Stimulated activated CD8-positive, alpha-beta memory T cell treated with anti-CD3 and anti-CD28 coated beads, Interleukin-7, amount 100 ng/mL, for 48 hours (primary cell): ENCODE measurements around the gene ERC2.

Source experiments
- DNase-seq, 2 donors: peaks; one replicate each; pipeline ENCODE4 v3.0.0-alpha.2; 2020; ENCODE audit warnings: low read depth in 1 of 2; ENCODE audit errors: extremely low read depth in 1 of 2

ERC2 gene

DNA sequence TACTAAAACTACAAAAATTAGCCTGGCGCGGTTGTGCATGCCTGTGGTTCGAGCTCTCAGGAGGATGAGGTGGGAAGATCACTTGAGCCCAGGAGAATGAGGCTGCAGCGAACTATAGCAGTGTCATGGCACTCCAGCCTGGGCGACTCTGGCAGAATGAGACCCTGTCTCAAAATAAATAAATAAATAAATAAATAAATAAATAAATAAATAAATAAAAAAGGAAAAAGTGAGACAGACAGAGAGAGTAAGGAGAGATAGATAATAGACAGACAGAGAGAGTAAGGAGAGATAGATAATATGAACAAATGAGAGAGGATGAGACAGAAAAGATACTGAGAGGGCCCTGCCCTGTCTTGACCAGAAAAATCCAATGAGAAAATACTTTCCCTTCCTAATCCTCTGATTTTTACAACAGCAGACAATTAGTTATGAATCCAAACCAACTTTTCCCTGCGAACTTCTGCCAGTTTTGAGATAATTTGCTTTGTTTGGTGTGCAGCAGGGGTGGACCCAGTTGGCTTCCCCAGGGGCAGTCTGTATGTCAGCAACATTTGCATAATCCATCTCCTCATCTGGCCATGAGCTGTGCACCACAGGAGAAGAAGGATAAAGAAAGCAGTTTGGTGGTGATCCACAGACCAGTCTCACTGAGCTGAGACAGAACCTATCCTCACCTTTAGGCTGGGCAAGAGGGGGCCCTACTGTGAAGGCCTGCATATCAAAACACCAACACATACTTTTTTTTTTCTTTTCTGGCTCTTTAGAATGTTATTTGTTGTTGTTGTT is 692.7 kb downstream of the ERC2 start:
- DNase-seq: no peak

DNA sequence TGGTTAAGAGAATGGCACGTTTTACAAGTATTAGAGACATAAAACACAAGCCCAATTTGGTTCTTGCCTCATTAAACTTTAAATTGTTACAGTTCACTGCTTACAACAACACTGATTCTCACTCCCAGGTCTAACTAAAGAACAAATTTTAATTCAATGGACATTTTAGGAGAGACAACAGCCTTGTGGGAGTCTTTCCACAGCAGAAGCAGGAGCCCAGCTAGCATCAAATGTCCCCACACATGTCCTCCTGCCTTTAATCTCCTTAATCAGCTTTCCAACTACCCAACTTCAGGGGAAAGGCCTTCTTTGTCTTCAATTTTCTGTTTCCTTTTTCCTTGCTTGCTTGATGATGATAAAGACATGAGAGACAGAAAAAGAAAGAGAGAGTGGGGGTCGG is 693.4 kb downstream of the ERC2 start:
- no peak for DNase-seq

DNA sequence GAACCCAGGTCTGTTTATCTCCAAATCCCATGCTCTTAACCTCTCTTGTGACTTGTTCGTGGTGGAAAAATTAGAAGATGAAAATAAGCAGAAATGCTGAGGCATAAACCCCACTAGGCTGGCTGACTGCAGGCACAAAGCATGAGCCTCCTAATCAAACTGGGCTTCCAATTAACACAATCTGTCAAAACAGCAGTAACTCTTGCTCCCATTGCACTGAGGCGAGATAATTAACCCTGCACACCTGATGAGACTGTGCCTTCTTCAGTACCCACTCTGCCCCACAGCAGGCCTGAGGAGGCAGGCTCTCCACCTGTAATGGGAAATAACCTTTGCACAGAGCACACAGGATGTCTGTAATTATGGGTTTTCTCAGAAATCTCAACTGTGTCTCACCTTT is 696.8 kb downstream of the ERC2 start:
- no peak for DNase-seq

DNA sequence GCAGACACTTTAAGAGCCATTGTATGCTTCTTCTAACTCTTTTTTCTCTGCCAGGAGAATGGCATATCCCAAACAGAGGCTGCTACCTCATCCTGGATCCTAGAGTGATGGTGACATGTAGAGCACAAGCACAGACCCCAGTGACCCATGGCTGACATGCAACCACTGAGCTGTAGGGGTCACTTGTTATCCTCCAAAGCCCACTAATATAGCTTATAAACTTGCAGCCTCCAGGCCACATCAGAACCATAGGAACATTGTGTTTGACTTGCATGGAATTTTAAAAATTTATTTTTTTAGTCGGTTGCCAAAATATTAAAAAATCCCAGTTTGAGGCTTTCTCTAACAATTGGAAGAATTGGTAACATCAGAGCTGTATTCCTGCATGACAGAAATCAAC is 698.2 kb downstream of the ERC2 start:
- DNase-seq: no peak

DNA sequence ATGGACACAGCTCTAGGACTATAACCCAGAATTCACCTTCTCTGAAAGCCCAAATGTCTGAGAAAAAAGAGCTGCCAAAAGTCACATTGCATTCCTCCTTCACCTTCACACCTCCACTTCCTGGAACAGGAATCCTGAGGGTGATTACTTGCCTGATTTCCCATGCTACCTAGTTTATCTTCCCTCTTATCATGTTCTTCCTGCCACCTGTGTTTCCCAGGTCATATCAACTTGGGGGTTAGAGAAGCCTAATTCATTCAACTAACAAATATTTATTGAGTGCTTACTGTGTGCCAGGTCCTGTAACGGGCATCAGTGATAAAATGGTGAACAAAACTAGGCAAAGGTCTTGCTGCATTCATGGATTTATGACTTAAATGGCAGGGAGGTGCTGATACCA is 701.5 kb downstream of the ERC2 start:
- no peak for DNase-seq

DNA sequence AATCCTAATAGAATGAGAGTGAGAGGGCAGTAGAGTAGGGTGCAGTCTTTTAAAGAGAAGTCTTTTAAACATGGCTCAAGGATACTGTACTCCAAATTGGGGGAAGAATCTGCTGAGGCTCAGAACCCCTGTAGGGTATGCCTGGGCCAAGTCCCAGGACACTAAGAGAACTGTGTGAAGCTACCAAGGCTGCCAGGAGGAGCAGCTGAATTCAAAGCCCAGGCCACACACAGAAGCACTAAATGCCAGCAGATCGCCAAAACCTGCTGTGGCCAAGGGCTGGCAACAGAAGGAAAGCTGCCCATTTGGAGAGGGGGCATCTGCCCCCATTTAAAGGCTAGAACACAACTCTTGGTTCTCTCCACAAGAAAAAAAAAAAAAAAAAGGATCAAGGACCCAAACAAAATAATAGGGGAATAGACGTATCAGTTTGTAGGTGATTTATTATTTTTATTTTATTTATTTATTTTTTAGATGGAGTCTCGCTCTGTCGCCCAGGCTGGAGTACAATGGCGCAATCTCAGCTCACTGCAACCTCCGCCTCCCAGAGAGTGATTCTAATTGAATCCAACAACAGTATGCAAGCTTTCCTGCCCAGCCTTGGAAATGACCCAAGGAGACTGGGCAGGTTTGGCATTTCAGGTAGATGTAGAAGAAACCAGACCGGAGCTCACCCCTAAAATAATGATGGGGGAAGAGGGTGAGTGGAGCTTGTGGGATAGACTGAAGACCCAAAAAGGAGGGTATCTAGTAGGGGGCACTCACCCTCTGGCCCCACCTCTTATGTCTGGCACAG is 702.2 kb downstream of the ERC2 start:
- DNase-seq: no peak

DNA sequence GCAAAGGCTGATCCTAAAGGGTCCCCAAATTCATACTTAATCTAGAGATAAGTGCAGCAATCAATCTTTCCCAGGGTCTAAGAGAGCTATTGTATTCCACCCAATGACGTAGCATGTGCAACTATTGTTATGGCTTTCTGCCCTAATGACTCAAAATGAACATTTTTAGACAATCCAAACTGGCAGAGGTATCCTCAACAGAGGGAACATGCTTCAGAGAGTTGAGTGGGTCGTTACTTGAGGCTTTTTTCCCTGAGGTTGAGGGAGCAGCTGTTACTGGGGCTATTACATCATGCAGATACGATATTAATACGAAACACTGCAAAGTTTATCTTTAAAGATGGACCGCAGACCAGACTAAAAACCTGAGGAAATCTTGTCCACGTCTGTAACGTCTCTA is 702.9 kb downstream of the ERC2 start:
- DNase-seq: no peak

- no peak for DNase-seq
These were observed 711.3 kb downstream of the ERC2 start for GRCh38 chr3:55756976-55757375.

DNA sequence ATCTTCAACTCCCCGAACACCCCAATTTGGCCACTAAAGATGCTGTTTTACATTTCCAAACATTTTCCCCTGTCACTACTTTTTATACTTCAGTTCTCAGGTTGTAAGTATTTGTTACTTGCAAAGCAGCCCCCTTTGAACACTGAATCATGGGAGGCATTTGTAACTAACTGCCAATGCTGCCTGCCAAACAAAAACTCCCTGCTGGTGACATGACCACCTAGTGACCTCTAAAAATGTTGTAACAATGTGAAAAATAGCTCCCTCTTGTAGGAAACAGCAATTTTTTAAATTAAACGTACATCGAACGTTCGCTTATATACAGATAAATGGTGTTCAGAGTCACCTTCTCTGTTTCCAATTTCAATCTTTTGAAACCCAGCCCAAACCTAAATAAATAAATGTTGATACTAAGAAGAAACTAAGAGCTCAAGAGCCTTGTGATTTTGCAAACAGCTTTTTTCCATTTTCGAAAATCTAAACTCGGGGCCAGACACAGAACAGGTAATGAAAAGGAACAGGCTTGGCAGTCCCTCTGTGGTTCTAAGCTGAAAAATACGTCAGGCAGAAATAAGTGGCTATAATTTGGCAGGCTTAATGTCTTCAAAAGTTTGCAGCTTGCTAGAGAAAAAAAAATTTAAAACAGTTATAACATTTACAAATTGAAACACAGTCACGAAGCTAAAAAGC is 712.6 kb downstream of the ERC2 start:
- no peak for DNase-seq

DNA sequence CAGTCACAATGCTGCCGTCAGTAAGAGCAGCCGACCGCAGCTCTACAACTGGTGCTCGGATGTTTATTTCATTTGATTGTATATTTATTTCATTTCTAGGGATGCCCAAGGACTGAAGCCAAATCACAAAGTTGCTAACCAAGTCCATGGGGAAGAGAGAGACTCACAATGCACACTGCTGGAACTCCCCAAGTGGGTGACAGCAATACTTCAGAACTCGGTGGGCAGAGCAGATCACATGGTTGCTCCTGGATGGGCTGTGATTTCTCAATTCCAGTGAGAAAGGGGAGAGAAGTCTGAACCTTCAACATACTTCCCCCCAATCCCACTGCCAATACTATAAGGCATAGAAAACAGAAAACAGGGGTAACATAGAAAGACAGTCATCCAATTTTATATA is 715.4 kb downstream of the ERC2 start:
- DNase-seq: no peak

DNA sequence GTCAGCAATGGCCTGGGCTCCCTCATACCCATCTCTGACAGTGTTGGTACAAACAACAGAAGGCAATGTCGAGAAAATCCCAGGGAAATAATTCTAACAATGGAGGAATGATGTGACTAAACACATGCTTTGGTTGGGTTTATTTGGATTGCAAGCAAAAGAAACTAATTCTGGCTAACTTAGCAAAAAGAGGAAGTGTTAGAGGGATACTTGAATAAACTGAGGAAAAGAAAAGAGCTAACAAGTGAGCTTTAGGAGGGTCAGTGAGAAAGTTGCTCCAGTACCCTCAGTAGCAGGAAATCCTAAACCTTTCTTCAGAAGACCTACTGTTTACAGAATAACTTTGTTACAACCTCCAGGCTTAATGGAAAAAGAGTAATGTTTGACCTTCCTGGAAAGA is 716.5 kb downstream of the ERC2 start:
- DNase-seq: no peak

- DNase-seq: no peak
These were observed 717.7 kb downstream of the ERC2 start for GRCh38 chr3:55750525-55750924.

DNA sequence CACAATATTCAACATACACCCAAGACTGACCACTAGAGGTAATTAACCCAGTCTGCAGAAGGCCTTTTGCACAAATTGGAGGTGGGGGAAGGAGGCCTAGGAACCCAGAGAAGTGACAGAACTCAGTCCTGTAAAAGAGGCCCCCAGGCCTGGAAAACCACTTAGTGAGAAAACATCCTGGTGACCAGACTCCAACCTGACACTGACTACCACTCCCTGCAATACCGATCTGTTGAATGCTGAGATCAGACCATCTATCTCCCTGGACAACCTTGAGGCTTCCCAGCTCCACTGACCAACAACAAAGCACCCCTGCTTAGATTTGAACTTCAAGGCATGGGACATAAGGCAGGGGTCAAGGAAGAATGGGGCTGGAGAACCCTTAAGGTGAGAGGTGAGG is 719.2 kb downstream of the ERC2 start:
- DNase-seq: no peak

DNA sequence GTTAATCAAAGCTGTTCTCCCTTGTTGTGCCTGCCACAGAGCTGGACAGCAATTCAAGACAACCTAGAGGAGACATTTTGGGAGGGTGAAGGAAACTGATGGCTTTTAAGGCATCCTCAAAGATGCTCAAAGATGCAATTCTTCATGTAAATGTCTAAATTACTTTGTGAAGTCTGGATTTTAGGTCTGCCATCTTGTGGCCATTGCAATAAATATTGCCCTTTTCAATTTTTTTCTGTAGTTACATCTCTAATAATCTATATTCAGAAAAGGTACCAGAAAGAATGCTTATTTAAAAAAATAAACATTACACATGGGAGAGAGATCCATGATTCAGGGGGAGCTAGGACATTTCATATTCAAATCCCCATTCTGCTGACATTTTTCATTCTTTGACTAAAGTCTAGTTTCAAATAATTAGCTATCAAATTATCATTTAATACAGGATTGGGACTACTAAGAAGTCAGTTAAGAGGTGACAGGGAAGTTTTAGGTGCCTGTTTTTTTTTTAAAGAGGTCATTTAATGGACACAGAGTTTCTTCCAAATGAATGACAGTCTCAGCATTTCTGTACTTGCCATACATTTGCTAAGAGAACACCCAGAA is 721.4 kb downstream of the ERC2 start:
- DNase-seq: no peak

DNA sequence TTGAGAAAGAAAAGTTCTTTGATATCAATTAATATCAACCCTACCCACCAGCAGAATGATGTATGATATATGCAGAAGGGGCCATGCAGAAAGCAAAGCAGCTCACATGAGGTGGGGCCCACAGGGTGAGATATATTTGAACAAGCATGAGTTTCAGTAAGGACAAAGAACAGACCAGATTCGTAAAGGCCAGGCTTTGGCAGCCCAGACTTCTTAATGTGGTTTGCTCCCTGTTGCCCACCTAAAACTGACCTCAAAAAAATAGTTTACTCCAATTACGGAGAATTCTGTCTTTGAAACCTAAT is 725.5 kb downstream of the ERC2 start:
- no peak for DNase-seq

- no peak for DNase-seq
These were observed 726.0 kb downstream of the ERC2 start for GRCh38 chr3:55742022-55742831.

- no peak for DNase-seq
These were observed 731.1 kb downstream of the ERC2 start for GRCh38 chr3:55737186-55737585.

DNA sequence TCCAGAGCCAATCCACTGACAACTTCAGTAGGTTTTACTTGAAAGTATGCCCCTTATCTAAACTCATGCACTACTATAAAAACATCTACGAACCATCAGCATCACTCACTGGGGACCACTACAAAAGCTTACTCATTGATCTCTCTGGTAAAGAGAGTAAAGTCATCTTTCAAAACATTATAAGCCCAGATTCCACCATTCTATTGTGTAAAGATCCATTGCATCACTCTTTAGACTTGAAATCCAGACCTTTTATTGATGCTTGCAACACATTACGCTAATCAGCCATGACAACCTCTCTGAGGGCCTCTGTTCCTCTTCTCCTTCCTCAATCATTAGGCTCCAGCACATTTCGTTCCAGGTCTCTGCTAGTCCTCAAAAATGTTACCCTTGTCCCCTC is 732.3 kb downstream of the ERC2 start:
- no peak for DNase-seq

GRCh38 chr3:55731741-55732140 is 736.5 kb downstream of the ERC2 start:
- no peak for DNase-seq

DNA sequence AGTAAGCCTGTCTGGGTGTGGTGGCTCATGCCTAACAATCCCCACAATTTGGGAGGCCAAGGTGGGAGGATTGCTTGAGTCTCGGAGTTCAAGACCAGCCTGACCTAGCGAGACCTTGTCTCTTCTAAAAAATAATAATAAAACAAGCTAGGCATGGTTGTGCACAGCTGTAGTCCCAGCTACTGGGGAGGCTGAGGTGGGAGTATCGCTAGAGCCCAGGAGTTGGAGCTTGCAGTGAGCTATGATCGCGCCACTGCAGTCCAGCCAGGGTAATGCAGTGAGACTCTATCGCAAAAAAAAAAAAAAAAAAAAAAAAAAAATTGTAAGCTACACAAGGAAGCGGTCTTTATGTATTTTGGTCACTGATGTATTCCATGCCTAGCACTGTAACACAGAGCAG is 738.7 kb downstream of the ERC2 start:
- DNase-seq: no peak
